Caki2 (cell line): ENCODE data around the gene ZNF423. TPM values are rescaled to one million over a fixed set of nuclear protein-coding genes. Genes with fewer than 3 reads are reported as not detected.

ENCODE experiments used
- DNase-seq: peaks from one replicate; pipeline ENCODE4 v3.0.0-alpha.2; 2015; ENCODE audit warnings: low read depth
- in situ Hi-C: cut with HindIII; loops from 2 replicates; pipeline ENCODE4 v1.10.0; 2016; ENCODE audit warnings: low sequenced_read_pairs, low pct_unique_long_range_greater_than_20kb, mixed read lengths
- total RNA-seq: library from RNA; depleted of rRNA; stranded (reverse); fragments of >200 nt; shearing (Covaris generic); gene quantifications from 2 replicates; pipeline ENCODE4 v1.2.3, GENCODE V29; 2014; ENCODE audit warnings: low replicate concordance

ZNF423 gene
- total RNA-seq, 1 experiment from 2014 or later = 0.24 TPM

DNA sequence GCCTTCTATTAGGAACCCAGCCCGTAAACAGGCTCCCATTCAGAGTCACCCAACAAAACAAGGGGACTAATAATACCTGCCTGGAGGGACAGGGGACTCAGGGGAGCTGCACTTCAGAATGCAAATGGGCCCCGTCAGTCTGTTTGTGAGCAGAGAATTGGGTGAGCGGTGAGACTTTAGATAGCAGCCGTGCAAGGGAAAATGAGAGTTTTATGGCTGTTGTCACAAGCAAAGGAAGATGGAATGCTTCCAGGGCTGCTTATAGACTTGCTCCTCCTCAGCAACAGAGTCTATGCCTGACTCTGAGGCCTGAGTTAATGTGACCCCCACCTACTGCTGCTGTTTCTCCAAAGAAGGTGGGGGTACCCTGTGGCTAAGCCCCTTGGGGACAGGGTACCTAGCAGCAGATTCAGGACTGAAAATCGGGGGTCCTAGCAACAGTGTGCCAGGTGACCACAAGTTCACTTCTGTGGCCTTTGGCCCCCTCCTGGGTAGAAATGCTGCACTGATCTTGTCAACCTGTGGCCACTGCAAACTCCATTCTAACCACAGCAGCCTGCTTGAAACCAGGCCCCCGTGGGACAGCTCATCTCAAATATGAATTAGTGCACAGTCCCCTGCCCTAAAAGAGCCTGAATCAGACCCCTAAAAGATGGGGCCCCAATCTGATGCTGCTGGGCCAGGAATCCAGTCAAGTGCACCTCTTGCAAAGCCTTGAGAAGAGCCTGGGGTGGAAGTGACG, 355.9 kb downstream of the ZNF423 start:
- in situ Hi-C loops = no loop called here
- DNase-seq = no peak

DNA sequence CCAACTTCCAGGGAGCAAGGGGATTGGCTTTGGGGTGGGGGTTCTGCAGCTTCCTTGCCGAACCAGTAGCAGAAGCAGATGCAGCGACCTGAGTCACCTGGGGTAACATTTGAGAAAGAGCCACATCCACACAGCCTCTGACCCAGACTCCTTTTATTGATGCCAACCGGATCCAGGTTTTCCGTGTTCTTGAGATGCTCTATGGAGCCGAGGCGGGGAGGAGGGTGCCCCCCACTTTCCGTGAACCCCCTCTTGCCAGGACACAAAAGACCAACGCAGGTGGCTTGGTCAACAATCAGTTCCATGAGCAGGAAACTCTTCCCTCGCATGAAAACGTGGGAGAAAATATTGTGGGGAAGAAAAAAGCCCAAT, 356.5 kb downstream of the ZNF423 start:
- no peak for DNase-seq

DNA sequence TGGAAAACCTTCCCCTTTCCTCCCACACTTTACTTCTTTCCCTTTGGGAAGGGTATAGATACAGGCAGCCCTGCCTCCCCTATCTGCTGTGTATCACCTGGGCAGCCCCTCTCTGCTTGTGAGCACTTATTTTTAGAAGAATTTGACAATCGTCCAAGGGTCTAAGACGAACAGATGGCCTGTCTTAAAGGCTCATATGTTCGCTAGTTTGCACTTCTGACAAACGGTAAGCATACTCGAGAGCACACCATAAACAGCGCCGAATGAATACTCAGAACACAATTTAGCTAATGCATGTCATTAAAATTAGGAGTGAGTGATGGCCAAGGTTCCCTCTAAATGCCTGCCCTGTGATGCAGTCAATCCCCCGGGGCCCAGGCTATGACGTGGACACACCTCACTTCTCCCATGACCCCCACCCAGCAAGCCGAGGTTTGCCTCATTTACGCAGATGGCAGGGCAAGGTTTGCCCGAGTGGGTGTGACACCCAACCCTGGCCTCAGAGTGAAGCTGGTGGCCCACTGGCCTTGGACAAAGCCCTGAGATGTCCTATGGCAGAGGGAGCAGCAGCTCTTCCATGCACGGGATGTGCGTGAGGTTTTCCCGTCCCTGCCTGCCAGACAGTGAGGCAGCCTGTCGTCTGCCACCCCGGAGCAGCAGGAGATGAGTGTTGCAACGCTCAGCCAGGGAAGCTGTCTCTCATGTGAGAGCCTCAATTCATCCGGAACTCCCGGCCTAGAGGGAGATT, 357.1 kb downstream of the ZNF423 start:
- DNase-seq = no peak
- in situ Hi-C loops = no loop called here

More for the DNA sequence above, 356.5 kb downstream of the ZNF423 start:
- in situ Hi-C loops = no loop called here

DNA sequence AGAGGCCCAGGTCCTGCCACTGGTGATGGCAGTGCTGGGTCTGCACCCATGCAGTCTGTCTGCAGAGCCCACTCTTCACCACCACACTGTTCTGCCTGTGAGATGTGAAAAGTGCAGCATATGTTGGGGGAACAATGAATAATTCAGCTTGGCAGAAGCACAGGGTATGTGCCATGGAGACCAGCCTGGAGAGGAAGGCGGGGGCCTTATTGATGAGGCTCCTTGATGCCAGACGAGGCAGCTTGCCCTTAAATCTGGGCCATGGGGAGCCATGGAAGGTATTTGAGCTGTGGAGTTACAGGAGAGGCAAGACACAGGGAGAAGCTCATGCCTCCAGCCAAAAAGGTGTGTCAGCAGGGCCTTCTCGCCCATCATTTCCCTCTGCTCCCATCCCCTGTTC, 357.6 kb downstream of the ZNF423 start:
- in situ Hi-C loops = no loop called here

DNA sequence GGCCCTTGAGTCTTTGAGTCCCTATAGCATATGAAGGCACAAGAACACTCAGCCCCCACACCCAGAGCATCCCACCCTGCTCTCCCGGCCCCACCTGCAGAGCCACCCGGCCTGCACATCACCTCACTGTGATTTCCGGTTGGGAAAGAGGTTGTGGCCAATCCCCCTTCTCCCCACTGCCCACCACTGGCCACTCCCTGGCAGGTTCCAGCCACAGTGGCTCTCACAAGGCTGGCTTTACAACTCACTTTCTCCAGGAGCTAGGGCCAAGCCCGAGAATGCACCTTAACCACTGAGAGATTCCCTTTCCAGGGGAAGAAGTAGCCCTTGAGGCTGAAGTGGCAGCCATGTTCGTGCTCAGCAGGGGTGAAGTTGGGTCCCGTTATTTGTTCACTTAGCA, 358.4 kb downstream of the ZNF423 start:
- in situ Hi-C loops = no loop called here
- no peak for DNase-seq

More for the DNA sequence above, 357.6 kb downstream of the ZNF423 start:
- no peak for DNase-seq

DNA sequence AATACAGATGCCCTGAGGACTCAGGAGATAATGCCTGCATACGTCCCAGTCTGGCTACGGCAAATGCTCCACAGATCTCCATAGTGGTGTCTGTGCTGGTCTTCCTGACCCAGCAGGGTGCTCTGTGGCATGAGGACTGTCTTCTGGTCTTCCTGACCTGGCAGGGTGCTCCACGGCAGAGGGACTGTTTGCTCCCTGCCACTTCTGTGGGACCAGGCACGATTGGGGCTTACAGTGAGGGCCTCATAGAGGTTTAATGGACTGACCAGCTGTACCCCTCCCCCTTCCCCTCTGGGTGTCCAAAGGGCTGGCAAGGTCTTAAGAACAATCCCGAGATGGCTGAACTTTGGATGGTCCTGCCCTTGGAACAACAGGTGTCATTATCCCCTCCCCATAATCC, 359.3 kb downstream of the ZNF423 start:
- in situ Hi-C loops = no loop called here
- DNase-seq = no peak

DNA sequence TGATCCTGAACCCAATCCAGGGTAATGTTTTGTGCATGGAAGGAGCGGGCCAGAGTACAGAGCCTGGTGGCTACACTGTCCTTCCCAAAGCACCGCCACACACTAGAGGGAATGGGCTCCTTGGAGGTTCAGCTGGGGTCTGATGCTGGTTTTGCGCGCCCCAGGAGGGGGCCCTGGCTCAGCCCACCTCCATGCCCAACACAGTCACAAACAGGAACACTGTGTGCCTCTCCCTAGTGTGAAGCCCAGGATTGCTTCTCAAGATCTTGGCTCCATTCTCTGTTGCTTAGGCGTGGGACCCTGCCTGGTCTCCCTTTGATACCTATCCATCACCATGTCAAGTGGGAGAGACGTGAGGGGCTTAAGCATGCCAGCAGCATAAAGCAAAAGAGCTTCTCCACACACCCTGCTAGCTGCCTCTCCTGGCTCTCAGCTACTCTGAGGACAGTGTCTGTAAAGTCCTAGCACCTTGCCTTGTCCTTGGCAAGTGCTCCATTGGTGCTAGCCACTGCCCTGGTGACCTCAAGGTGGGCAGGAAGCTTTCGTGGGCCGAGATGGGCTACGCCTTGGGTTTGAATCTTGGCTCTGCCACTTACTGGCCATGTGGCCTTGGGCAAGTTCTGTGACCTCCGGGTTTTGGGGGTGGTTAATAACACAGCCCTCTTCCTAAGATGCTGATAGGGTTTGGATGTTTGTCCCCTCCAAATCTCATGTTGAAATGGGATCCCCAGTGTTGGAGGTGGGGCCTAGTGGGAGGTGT, 360.1 kb downstream of the ZNF423 start:
- DNase-seq = no peak

DNA sequence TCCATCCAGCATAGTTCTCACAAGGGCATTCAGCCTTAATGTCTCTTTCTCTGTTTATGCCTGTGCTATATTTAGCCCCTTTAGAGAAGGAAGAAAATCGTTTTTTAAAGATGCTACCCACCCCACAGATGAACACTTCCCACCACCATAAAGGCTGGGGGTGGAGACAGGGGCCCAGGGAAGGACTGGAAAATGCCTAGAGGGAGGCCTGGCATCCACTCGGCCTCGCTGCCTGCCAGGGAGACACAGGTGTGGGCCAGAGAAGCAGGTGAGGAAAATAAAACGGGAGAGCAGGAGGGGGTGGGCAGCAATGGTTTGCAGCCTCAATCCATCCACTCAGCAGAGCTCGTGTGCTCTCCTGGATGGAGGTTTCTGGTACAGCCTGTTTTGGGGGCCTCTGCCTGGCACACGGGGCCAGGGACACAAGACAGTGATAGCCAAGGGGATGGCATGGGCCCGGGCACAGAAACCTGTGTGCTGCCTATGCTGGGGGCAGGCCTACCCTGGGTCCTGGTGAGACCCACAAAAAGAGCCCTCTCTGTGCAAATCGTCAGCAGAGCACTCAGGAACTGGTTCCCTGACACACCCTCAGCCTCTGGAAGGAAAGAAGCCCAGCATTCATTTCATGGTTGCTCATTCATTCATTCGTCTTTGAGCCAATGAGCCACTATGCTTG, 360.9 kb downstream of the ZNF423 start:
- in situ Hi-C loops = no loop called here
- DNase-seq = no peak

More for the DNA sequence above, 360.1 kb downstream of the ZNF423 start:
- in situ Hi-C loops = no loop called here

DNA sequence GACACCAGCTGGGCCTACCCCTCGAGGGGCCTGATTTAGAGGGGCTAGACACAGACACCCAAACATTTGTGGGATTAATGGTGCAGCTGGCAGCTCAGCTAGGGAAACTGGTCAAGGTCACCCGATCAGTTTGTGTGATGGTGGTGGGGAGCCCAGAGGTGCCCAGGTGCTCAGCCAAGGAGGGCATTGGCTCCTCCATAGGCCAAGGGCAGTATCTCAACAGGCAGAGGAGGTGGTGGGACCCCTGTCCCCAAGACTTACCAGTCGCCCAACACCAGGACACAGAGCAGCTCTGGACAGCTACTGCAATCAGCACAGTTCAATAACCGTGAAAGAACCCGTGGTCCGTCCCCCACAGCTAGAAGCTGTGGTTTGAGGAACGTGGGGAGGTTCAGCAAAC, 361.4 kb downstream of the ZNF423 start:
- in situ Hi-C loops = no loop called here
- DNase-seq = no peak

DNA sequence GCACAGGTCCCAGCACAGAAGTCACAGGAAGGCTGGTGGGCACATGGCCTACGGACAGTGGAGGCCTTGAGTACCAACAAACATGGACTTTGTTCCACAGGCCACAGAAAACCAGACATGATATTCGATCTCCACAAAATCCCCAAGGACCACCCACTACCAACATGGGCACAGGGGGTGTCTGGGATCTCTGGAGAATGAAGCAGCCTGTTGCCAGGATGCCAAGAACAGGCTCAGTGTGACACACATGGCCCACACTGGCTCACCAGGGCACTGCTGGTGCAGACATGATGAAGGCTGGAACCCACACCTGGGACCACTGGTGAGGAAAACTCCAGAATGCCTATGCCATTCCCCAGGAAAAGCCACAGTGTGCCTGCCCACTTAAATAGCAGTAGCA, 362.1 kb downstream of the ZNF423 start:
- DNase-seq = no peak
- in situ Hi-C loops = no loop called here

DNA sequence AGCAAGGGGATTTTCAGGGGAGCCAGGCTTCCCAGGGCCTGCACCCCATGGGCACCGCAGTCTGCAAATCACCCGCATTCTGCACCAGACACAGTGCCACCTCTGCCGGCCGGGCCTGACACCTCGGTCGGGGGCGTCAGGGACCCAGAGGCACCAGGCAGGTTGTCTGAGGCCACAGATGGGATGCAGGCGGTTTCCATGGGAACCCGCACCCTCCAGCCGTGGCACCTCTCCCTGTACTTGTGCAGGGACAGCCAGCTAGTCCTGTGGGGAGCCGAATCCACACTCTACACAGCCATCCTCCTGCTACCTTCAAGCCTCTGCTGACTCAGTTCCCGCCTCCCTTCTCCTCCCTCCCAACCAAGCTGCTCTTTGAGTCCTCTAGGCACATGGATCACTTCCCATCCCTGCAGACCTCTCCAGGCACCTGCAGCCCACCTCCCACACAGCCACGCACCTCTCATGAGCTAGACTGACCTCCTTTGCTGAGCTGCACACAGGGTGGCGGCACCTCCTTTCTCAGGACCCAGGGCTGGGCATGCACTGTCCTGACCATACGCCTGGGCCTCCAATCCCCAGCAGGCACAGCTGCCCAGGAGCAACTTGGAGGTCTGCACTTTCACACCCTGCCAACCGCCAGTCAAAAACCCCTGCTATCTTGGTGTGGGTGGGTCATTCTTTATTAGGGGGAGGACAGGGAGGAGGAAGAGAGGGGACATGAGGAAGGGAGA, 362.9 kb downstream of the ZNF423 start:
- DNase-seq = no peak
- in situ Hi-C loops = no loop called here

DNA sequence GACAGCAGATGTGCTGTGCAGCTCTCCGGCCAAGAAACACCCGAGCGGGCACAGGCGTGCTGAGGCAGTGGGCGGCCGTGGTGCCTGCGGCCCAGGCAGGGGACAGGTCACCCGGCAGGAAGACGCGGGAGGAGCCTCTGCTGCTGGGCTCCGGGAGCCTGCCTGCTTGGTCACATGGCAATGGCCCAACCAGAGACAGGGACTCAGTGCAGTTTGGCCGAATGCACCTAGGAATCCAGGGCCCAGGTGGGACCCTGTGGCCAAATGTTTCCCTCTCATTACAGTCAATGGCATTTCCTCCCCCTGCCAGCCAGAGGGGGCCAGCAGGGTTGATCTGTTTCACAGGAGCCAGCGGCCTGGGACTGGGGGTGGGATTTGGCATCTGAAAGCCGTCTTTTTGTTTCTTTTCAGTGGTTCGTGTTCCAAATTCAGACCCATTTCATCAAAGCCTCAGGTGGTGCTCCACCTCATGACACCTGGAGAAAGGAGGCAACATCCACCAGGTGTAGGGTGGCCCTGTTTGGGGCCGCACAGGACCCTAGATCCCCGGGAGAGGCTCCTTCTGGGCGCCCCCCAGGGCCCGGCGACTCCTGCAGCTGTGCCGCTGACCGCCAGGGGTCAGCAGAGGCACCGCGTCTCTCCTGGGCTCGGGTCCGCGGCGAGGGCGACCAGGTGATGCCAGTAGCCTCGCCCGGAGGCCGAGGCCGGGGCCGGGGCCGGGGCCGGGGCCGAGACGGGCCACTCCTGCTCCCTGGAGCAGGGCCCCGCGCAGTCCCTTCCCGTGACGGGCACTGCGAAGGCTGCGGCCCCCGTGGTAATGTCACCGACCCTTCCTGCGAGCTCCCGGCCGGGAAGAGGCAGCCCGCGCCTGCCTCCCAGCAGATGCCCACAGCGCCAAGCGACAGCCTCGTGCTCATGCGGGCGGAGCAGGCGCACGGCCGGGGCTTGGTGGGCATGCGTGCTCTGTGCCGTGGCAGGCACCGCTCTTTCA, 363.8 kb downstream of the ZNF423 start:
- in situ Hi-C loops = no loop called here
- DNase-seq = no peak

DNA sequence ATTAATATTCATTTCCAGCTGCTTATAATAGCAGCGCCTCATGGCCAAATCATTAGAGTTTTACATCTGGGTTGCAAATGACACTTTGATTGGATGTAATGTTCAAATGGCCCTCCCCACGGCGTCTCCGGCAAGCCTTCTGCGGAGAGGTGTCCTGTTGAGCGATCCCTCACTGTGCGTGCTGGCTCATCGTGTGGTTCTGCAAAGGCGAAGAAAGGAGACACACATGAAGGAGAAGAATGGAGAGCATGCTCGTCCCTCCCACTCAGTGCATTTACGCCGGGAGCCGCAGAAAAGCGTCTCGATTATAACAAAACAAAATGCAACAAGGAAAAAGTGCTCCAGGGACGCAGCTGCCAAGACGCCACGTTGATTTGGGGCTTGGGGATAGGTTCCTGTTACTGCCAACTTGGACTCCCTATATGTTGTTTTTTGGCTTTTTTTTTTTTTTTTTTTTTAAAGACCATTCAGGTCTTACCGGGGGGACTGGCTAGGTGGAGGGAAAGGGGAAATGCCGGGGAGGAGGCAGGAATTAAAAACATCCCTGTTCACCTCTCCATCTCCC, 364.7 kb downstream of the ZNF423 start:
- DNase-seq = no peak
- in situ Hi-C loops = no loop called here

DNA sequence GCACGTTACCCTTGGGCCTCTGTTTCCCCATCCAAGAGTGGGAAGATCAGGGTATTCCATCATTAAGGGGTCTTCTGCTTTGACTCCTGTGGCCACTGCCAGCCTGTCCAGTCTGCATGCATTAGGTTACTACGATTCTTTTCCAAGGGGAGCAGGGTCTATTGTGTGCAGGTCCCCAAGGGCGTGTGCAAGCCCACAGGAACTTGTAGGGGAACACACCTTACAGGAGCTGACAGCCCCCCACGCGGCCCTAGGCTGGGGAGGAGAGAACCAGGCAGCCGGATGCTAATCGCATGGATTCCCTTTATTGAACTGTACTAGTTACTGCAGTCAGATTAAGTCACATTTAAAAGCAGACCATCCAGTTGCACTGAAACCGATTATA, 365.6 kb downstream of the ZNF423 start:
- in situ Hi-C loops = no loop called here
- DNase-seq = no peak

DNA sequence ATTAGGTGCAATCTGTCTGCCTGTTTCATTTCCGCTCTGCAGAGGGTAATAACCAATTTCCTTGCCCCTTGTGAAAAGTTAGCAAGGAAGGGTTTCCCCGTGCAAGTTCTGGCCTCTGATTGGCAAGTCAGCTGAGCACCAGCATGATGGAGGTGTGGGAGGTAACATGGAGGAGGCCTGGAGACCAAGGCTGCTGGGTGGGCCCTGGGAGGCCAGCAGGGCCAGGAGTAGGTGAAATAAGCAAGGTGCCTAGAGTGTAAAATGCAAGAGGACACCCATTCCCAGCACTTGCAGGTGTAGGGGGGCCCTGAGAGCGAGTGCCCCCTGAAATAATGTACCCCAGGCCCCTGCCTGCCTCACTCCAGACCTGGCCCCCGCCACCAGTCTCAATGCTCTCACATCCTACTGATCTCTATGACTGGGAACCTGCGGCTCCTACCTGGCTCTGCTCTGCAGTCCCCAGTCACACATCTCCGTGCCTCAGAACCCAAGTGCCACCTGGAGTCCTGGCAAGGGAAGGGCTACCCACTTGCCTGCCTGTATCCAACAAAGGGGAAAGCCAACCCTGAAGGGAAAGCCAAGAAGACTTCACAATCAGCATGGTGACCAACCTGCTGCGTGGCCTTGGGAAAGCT, 366.1 kb downstream of the ZNF423 start:
- DNase-seq = no peak
- in situ Hi-C loops = no loop called here
